Aorta (tissue), 5 donors: ENCODE data around the gene PTPRZ1. TPM values are rescaled to one million over a fixed set of nuclear protein-coding genes. Genes with fewer than 3 reads are reported as not detected.

Experiments
- ATAC-seq: fragments of 200-7000 bp; cut with Tn5 transposase; one replicate; pipeline ENCODE4 v1.9.1; 2022; ENCODE audit warnings: moderate library complexity; ENCODE audit not compliant: low FRiP score
- DNase-seq, 2 donors: peaks; one replicate each; pipeline ENCODE4 v3.0.0-alpha.2; 2020
- H3K27ac ChIP-seq, 2 donors: one replicate each; pipeline ENCODE4 v1.5.1; 2013; ENCODE audit warnings: low read length in 2 of 2, mild to moderate bottlenecking in 2 of 2, moderate library complexity in 2 of 2, control low read depth in 1 of 2, inconsistent platforms in 1 of 2, low read depth in 1 of 2
- H3K27me3 ChIP-seq, 2 donors: one replicate each; pipeline ENCODE4 v1.6.1; 2013; ENCODE audit warnings: control low read depth in 1 of 2, low read length in 1 of 2, mild to moderate bottlenecking in 1 of 2, moderate library complexity in 1 of 2; ENCODE audit not compliant: insufficient read depth in 2 of 2, control insufficient read depth in 1 of 2
- H3K36me3 ChIP-seq, 2 donors: one replicate each; pipeline ENCODE4 v1.6.1; 2013; ENCODE audit warnings: control low read depth in 1 of 2, low read length in 1 of 2, mild to moderate bottlenecking in 1 of 2; ENCODE audit not compliant: insufficient read depth in 2 of 2, control insufficient read depth in 1 of 2
- H3K4me1 ChIP-seq, 2 donors: one replicate each; pipeline ENCODE4 v1.6.1; 2013; ENCODE audit warnings: low read length in 2 of 2, control low read depth in 1 of 2, mild to moderate bottlenecking in 1 of 2, moderate library complexity in 1 of 2; ENCODE audit not compliant: insufficient read depth in 2 of 2, control insufficient read depth in 1 of 2
- H3K4me3 ChIP-seq, 2 donors: one replicate each; pipeline ENCODE4 v1.5.1; 2013; ENCODE audit warnings: low read length in 2 of 2, control low read depth in 1 of 2, mild to moderate bottlenecking in 1 of 2
- H3K9me3 ChIP-seq: one replicate; pipeline ENCODE4 v1.6.1; 2013; ENCODE audit warnings: mild to moderate bottlenecking, low read length; ENCODE audit not compliant: control insufficient read depth
- WGBS, 2 donors: extraction: QIAGEN DNeasy Blood & Tissue Kit; methylation state at CpG; one replicate each; pipeline ENCODE4 v1.1.7; 2013; 5-methylcytosine and 5-hydroxymethylcytosine counted together
- intact Hi-C, 2 donors: fragments of 100-400 bp; cut with DNase I; formaldehyde crosslinking; loops; one replicate each; pipeline versions ENCODE4 v1.14.2 to v1.15.0; 2022
- polyA plus RNA-seq, 2 donors: library from polyadenylated mRNA; stranded (reverse); fragments of 200-250 nt; gene quantifications; one replicate each; pipeline ENCODE4 v1.2.3, GENCODE V29; 2013
- total RNA-seq, 2 donors: library from RNA; stranded (reverse); fragmentation: NEBNext Ultra II Directional; extraction: Animal tissue kit (Norgen Biotek cat#: 25700); gene quantifications; one replicate each; pipeline ENCODE4 v1.2.1, GENCODE V29; 2021
- donor health status: healthy with polysubstance abuse.
- donor health status: Bipolar disorder and iron deficiency.
- donor health status: DM: no; HTN: no; CAD: no.
- donor health status: DM: no; HTN: no; CAD: no.
- donor health status: DM: yes; HTN: yes; CAD: no.

The PTPRZ1 gene
- total and polyA plus RNA-seq, 4 donors: 2.2 to 4.1 (median 2.7) TPM; not detected in 1

GRCh38 chr7:122038134-122038533, 165.2 kb downstream of the PTPRZ1 start:
- no peak for DNase-seq
- no peak overlapping the region for H3K27ac ChIP-seq
- intact Hi-C loops: no loop called here
- H3K27me3 ChIP-seq: no peaks in the 10 kb centered on the region
- no peaks in the 10 kb centered on the region for H3K9me3 ChIP-seq
- no peak for ATAC-seq
- no peak overlapping the region for H3K4me3 ChIP-seq
- 72 to 81% methylated on average over 3 of the region's 3 CpGs for WGBS, 2 donors
- no peaks in the 10 kb centered on the region for H3K4me1 ChIP-seq
- H3K36me3 ChIP-seq: no peaks in the 10 kb centered on the region

- intact Hi-C loops: no loop called here
- ATAC-seq: no peak
- Histone ChIP-seq H3K9me3 (no peaks in the 10 kb centered on the region), H3K4me3 (no peak overlapping the region), H3K4me1 (no peaks in the 10 kb centered on the region), H3K36me3 (no peaks in the 10 kb centered on the region), H3K27me3 (no peaks in the 10 kb centered on the region), H3K27ac (no peak overlapping the region)
- WGBS, 2 donors: 82 to 86% methylated on average over 3 of the region's 3 CpGs
- no peak for DNase-seq
These were observed 165.9 kb downstream of the PTPRZ1 start for GRCh38 chr7:122038904-122039303.

- intact Hi-C loops: no loop called here
- 91% methylated on average over 3 of the region's 3 CpGs for WGBS, 2 donors
These were observed 167.2 kb downstream of the PTPRZ1 start for GRCh38 chr7:122040147-122040546.

GRCh38 chr7:122046402-122046801, 173.4 kb downstream of the PTPRZ1 start:
- no peaks in the 10 kb centered on the region for H3K36me3 ChIP-seq
- intact Hi-C loops: no loop called here
- H3K27ac ChIP-seq: no peak overlapping the region
- no peaks in the 10 kb centered on the region for H3K9me3 ChIP-seq
- H3K27me3 ChIP-seq: no peaks in the 10 kb centered on the region
- 85 to 87% methylated on average over 3 of the region's 3 CpGs for WGBS, 2 donors
- ATAC-seq (no peak), DNase-seq (no peak)
- H3K4me3 ChIP-seq: no peak overlapping the region
- H3K4me1 ChIP-seq: no peaks in the 10 kb centered on the region

More at GRCh38 chr7:122040147-122040546, 167.2 kb downstream of the PTPRZ1 start:
- H3K4me1 ChIP-seq: no peaks in the 10 kb centered on the region
- H3K36me3 ChIP-seq: no peaks in the 10 kb centered on the region
- H3K27me3 ChIP-seq: no peaks in the 10 kb centered on the region
- H3K9me3 ChIP-seq: no peaks in the 10 kb centered on the region
- no peak overlapping the region for H3K27ac ChIP-seq
- no peak overlapping the region for H3K4me3 ChIP-seq
- no peak for ATAC-seq
- no peak for DNase-seq

- H3K36me3 ChIP-seq: no peaks in the 10 kb centered on the region
- no peaks in the 10 kb centered on the region for H3K27me3 ChIP-seq
- DNase-seq (no peak), ATAC-seq (no peak)
- no peaks in the 10 kb centered on the region for H3K9me3 ChIP-seq
- no peak overlapping the region for H3K27ac ChIP-seq
- no peak overlapping the region for H3K4me3 ChIP-seq
- H3K4me1 ChIP-seq: no peaks in the 10 kb centered on the region
- WGBS, 2 donors: 74 to 78% methylated on average over 1 of the region's 1 CpG
- intact Hi-C loops: no loop called here
These were observed 181.4 kb downstream of the PTPRZ1 start for GRCh38 chr7:122054393-122054792.

GRCh38 chr7:122055073-122055472, 182.1 kb downstream of the PTPRZ1 start:
- Histone ChIP-seq H3K4me3 (no peak overlapping the region), H3K9me3 (no peaks in the 10 kb centered on the region), H3K36me3 (no peaks in the 10 kb centered on the region), H3K27ac (no peak overlapping the region), H3K27me3 (no peaks in the 10 kb centered on the region), H3K4me1 (no peaks in the 10 kb centered on the region)
- DNase-seq: no peak
- WGBS, 2 donors: 82 to 86% methylated on average over 1 of the region's 1 CpG
- intact Hi-C loops: no loop called here
- ATAC-seq: no peak

GRCh38 chr7:122056977-122057376, 184.0 kb downstream of the PTPRZ1 start:
- intact Hi-C loops: no loop called here
- Histone ChIP-seq H3K36me3 (no peaks in the 10 kb centered on the region), H3K27ac (no peak overlapping the region), H3K4me3 (no peak overlapping the region), H3K9me3 (no peaks in the 10 kb centered on the region), H3K4me1 (no peaks in the 10 kb centered on the region), H3K27me3 (no peaks in the 10 kb centered on the region)
- WGBS, 2 donors: 65 to 69% methylated on average over 2 of the region's 2 CpGs
- DNase-seq: no peak
- no peak for ATAC-seq

GRCh38 chr7:122059542-122059941, 186.6 kb downstream of the PTPRZ1 start:
- no peak overlapping the region for H3K27ac ChIP-seq
- H3K27me3 ChIP-seq: no peaks in the 10 kb centered on the region
- ATAC-seq: no peak
- no peak overlapping the region for H3K4me3 ChIP-seq
- DNase-seq: no peak
- no peaks in the 10 kb centered on the region for H3K36me3 ChIP-seq
- intact Hi-C loops: no loop called here
- no peaks in the 10 kb centered on the region for H3K4me1 ChIP-seq
- WGBS, 2 donors: 69 to 75% methylated on average over 4 of the region's 4 CpGs
- no peaks in the 10 kb centered on the region for H3K9me3 ChIP-seq

- DNase-seq: no peak
- Histone ChIP-seq H3K27me3 (no peaks in the 10 kb centered on the region), H3K27ac (no peak overlapping the region), H3K4me3 (no peak overlapping the region), H3K4me1 (no peaks in the 10 kb centered on the region), H3K9me3 (no peaks in the 10 kb centered on the region), H3K36me3 (no peaks in the 10 kb centered on the region)
- no peak for ATAC-seq
- intact Hi-C loops: no loop called here
These were observed 190.2 kb downstream of the PTPRZ1 start for GRCh38 chr7:122063146-122063545.
